Transverse colon (tissue), 4 donors: Measurements from ENCODE around the gene PHYKPL.

ENCODE experiments used
- EP300 ChIP-seq: sonication (generic); formaldehyde crosslinking; IDR thresholded peaks from one replicate; pipeline ENCODE4 v1.6.1; 2017; ENCODE audit warnings: antibody characterized with exemption, low read depth
- POLR2A ChIP-seq: fragments of 450-650 bp; IDR thresholded peaks from one replicate; pipeline ENCODE4 v1.6.1; 2016; ENCODE audit warnings: antibody characterized with exemption, mild to moderate bottlenecking, moderate library complexity
- POLR2AphosphoS5 ChIP-seq, 3 donors: sonication (generic); formaldehyde crosslinking; IDR thresholded peaks; one replicate each; pipeline ENCODE4 v1.6.1; 2016; ENCODE audit warnings: antibody characterized with exemption in 3 of 3
- TF ChIP-seq, protein P1 (sequence below), 5 experiments: fragments of 200-600 bp in 3 of 5; fragments of 450-650 bp in 2 of 5; sonication (generic) in 3 of 5; IDR thresholded peaks; 1 replicate in 2 of 5; 2 replicates in 3 of 5; pipeline ENCODE4 v1.5.1; 2016 to 2017; ENCODE audit warnings: antibody characterized with exemption in 5 of 5, inconsistent platforms in 3 of 5, mild to moderate bottlenecking in 2 of 5, moderate library complexity in 1 of 5

DNA sequence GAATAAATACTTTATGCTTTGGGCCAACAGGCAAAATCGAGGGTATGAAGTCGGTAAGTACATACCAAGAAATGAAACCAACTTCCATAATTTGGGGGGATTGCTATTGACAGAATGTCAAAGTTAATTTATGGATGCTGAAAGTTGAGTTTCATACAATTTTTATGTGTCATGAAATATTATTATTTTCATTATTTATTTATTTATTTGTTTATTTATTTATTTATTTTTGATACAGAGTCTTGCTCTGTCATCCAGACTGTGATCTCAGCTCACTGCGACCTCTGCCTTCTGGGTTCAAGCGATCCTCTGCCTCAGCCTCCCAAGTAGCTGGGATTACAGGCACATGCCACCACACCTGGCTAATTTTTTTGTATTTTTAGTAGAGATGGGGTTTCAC, 40.9 kb downstream of the PHYKPL start:
- TF ChIP-seq, protein P1, sequence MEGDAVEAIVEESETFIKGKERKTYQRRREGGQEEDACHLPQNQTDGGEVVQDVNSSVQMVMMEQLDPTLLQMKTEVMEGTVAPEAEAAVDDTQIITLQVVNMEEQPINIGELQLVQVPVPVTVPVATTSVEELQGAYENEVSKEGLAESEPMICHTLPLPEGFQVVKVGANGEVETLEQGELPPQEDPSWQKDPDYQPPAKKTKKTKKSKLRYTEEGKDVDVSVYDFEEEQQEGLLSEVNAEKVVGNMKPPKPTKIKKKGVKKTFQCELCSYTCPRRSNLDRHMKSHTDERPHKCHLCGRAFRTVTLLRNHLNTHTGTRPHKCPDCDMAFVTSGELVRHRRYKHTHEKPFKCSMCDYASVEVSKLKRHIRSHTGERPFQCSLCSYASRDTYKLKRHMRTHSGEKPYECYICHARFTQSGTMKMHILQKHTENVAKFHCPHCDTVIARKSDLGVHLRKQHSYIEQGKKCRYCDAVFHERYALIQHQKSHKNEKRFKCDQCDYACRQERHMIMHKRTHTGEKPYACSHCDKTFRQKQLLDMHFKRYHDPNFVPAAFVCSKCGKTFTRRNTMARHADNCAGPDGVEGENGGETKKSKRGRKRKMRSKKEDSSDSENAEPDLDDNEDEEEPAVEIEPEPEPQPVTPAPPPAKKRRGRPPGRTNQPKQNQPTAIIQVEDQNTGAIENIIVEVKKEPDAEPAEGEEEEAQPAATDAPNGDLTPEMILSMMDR (IDR thresholded peaks at IDR 0.05) = no peak
- TF ChIP-seq POLR2AphosphoS5 (IDR thresholded peaks at IDR 0.05) = no peak
- TF ChIP-seq POLR2A = no peak
- TF ChIP-seq EP300 = no peak
